HG03060 (cell line): ENCODE data around the gene PLEKHG7.

Experiments
- ATAC-seq: cut with Tn5 transposase; IDR thresholded peaks from one replicate; pipeline ENCODE4 v1.9.1; 2021; ENCODE audit warnings: low read depth, moderate number of reproducible peaks; ENCODE audit not compliant: unreplicated experiment

The PLEKHG7 gene

DNA sequence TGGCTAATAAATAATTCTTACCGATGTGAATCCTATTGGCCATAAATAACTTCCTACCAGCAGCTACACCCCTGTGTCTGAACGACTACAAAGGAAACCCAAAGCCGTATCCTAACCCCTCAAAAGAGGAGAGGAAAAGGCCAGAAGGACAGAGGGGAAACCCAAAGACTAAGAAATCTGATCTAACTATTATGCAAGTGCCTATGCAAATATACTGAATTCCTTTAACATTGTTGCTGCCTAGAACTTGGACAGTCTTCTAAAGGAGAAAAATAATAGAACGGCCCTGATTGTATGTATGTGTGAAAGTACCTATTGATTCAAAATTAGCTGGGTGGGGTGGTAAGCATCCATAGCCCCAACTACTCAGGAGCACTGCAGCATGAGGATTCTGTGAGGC, 997 bp downstream of the PLEKHG7 start:
- ATAC-seq = no peak

DNA sequence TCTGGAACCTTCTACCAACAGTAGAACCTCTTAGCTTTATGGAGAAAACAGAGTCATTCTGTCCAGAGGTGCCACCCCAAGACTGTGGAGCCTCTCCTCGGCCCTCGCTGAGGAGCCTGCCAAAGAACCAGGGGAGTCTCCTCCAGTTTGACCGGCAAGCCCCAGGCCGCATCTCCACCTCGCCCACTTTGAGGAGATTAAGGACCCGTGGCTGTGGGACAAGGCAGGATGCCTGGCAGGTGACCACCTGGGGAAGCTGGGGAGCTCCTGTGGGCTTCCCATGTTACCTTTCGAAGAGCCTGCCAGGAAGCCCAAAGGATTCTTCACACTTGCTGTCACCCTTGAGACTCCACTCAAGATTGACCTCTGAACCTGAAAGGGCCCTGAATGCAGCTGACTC, 3.8 kb downstream of the PLEKHG7 start:
- no peak for ATAC-seq

DNA sequence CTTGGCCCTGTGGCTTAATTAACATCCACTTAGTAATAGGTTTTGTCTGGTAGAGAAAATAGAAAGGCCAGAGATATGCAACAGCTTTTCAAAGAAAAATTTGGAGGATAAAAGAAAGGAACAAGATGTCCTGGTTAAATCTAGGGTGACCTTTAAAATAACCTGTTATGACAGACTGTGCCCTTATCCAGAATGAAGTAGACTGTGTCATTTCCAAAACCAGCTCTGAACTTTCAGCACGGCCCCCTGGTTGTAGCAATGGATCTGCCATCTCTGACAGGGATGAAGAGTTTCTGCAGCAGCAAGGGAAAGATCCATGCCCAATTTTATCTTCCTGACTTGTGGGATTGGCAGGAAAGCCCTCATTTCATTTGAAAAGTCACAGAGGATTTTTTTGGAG, 5.1 kb downstream of the PLEKHG7 start:
- ATAC-seq = no peak

DNA sequence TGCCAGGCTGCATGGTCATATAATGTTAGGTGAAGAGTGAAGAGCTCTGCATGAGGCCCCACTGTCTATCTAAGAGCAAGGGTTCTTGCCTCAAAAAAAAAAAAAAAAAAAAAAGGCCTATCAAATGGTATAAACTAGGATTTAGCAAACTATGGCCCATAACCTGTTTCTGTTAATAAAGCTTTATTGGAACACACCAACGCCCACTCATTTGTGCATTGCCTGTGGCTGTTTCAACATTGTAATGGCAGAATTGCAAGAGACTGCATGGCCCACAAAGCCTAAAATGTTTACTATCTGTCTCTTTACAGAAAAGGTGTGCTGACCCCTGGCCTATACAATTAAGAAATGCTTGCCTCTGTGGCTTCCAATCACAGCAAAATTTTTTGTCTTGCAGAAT, 12.8 kb downstream of the PLEKHG7 start:
- ATAC-seq = no peak

DNA sequence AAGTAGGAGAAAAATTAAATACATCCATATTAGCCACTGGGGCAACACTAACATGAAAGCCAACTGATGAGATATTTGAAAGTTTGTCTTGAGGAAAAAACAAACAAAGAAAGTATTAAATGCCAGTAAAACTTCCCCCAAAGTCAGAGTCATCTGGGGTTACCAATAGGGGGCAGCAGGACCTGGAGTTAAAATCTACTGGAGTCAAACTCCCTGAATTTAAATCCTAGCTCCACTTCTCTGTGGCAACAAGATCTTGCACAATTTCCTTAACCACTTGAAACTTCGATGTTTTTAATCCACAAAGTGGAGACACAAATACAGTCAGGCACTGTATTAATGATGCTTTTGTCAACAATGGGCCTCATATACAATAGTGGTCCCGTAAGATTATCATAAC, 14.4 kb downstream of the PLEKHG7 start:
- ATAC-seq = no peak

DNA sequence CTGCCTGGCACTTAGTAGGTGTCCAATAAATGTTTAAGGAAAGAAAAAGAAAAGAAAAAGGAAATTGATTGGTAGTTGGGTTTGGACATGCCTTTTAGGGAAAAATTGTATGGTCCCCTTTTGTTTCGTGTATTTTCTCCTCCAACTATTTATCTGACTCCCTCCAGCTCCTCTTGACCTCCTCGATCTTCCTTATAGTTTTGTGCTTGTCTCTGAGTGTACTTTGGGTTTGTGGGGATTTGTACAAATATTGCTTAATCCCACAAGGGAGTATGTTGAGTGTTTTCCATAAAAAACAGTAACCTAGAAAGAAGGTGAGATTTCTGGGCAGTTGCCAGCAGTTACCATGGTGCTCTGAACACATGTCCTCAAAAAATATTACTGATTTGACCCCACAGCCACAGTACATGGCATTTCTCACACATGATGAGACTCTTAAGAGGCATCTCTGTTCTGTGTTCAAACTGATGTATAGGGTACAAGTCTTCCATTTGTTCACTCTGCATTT, 15.7 kb downstream of the PLEKHG7 start:
- ATAC-seq = no peak

DNA sequence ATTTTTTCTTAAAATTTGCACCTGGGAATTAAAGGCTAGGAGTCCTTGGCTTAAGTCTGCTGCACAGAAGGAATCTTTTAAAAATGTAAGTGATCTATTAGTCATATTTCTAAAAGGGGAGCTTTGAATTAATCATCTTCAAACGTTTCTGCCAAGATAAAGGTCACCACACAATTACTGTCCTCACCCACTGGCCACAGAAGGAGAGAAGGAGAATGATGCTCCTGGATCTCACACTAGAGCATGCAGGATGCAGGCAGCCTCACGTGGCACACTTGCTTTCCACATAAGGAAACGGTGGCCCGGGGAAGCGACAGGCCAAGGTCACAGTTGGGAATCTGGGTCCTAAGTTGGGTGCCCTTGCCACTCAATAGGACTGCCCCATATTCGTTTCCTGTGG, 16.9 kb downstream of the PLEKHG7 start:
- ATAC-seq = no peak

DNA sequence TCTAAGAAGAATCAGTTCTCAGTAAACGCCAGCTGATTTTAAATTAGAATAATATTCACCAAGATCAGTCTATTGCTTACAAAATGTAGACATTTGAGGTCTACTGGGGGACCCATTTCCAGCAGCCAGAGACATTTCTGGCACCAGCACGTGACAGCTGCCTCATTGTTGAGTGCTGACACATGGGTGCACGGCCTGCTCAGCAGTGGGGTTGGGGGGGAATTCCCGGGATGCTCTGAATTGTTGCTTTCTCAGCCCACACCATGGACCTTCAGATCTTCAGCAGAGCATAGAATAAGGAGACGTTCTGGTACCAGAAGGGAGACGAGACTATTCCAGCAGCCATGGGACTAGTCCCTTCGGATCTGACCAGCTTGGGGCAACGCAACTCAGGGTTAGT, 18.3 kb downstream of the PLEKHG7 start:
- ATAC-seq = no peak

DNA sequence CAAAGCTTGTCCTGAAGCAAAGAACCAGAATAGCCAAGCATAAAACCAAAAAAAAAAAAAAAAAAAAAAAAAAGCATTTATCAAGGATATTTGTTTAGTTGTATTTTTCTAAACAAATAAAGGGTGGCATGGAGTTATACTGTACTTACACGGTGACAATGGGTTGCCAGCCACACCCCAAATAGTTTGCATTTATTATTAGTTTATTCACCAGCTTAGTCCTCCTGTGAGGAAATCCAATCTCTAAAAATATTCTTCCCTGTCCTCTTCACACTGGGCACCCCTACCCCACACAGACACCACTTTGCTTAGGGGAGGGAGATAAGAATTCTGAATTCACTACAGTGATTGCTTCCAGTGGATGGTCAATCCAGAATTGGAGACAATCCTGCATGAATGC, 18.9 kb downstream of the PLEKHG7 start:
- no peak for ATAC-seq

DNA sequence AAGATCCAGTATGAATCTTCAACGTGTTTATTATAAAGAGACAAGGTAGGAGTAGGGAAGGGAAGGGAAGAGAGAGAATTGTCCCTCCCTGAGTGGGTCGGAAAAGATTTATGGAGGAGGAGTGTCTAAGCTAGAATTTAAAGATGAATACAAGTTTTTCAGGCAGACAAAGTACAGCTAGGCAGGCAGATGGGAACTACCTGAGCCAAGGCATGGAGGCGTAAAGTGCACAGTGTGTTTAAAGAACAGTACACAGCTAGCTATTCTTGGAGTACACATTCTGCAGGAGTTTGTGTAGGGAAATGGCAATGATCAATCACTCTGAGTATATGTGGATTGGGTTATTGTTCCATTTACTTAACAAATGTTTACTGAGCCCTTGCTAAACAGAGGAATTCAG, 20.1 kb downstream of the PLEKHG7 start:
- ATAC-seq = no peak

DNA sequence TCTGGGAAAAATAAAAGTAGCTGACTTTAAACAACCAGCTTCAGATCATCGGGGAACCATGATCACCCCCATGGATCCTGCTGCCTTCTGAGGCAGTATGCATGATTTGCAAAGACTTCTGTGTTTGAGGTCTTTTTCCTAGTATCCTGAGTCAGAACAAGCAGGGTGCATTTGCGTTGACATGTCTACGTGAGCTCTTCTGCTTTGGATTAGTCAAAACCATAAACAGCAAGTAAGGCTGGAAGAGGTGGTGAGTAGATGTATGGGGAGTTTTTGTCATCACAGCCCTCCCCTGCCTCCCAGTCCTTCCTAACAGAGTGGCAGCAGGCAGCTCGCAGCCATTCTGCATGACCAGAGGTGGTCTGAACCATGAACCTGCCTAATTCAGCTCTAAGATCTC, 24.1 kb downstream of the PLEKHG7 start:
- no peak for ATAC-seq

DNA sequence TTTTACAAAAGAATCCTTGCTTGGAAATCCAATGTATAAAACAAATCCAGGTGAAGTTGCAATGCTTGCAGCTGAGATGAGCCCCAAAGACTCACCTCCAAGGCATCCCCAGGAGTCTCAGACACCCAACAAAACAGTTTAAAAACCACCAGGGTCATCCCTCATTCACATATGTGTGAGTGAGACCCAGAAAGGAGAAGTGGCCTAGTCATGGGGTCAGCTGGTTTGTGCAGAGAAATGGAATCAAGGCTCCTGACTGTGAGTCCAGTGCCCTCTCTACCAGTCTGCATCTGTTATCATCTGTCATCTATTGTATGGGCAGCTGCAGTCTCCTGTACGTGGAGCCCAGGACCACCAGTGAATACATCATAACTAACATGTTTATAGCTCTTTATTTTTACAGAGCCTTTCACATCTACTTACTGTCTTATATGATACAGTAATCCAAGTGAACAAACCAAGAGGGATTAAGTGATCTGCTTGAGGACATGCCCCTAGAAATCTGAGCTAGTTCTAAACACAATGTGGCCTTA, 27.1 kb downstream of the PLEKHG7 start:
- ATAC-seq = no peak

DNA sequence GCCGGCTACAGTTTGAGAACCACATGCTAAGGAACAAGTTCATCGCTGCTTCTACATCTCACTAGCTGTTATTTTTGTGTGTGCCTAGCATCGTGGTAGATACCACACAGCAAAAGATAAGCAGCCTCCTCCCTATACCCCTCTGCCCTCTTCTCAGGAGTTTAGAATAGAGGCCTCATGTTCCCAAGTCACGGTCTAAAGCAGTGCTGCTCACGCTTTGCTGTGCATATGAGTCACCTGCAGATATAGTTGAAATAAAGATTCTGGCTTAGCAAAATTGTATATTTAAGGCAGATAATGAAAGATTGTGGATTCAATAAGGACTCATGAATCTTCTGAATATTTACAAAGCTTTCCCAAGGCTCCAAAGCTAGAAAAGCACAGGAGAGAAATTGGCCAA, 28.0 kb downstream of the PLEKHG7 start:
- ATAC-seq = no peak

DNA sequence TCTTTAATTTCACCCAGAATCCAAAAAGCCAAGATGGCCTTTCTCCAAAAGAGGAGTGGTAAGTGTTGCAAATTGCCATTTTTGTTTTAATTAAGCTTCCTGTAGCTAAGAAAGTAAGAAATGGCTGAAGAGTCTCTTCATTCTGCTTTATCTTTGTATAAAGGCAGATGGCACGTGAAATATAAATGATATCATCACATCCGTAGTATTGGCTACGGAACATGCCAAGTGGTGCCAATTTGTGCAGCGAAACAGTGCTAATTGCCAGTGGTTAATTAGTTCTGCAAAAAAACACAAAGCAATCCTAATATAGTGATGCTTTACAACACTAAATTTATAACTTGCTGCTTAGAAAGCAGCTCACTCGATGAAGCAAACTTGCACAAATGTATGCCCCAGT, 29.4 kb downstream of the PLEKHG7 start:
- no peak for ATAC-seq

DNA sequence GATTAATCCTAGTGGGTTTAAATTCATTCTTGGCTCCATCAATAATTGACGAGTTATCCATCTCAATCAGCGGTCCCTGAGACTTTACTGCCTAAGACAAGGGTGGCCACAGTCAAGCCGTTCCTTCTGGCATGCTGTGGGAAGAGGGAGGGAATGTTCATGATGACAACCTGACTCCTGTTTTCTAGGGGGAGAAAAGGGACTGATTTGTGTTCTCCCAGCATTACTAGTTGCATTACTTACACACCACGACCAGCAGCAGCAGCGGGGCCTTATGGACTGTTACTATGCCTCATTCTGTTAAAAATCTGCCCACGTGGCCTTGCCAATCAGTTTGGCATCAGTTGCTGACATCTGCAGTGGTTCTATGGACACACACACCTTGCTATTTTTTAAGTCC, 29.9 kb downstream of the PLEKHG7 start:
- ATAC-seq = no peak

DNA sequence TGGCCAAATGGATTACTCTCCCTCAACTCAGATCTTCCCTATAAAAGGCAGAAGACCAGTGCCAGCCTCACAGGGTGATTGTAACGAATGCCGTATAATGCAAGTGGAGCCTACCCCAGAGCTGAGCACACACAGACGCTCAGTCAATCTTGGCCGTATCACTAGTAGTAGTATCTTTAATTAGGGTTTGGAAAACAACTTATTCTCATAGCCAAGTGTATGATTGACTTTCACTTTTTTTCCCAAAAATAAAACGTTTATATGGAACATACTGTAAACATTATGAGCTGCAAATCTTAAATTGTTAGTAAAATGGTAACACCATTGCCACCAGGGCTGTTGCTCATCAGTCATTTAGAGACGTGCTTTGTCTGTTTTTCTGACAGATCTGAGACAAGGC, 30.4 kb downstream of the PLEKHG7 start:
- no peak for ATAC-seq

DNA sequence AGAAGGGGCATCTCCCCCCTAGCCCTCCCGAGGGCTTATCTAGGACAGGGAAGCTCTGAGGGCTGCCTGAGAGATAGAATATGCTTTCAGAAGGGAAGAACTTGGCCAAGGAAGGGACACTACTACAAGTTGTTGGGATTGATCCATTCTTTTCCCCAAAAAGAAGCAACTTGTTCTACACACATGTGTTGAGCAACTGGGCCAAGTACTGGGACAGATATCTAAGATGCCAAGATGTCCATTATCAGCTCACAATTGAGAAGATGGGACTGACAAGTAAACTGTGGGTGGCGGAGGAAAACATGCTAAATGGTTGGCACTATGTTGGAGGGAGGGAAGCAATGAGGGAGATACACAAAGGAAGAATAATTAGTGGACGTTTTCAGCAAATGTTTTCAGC, 30.9 kb downstream of the PLEKHG7 start:
- ATAC-seq = no peak

DNA sequence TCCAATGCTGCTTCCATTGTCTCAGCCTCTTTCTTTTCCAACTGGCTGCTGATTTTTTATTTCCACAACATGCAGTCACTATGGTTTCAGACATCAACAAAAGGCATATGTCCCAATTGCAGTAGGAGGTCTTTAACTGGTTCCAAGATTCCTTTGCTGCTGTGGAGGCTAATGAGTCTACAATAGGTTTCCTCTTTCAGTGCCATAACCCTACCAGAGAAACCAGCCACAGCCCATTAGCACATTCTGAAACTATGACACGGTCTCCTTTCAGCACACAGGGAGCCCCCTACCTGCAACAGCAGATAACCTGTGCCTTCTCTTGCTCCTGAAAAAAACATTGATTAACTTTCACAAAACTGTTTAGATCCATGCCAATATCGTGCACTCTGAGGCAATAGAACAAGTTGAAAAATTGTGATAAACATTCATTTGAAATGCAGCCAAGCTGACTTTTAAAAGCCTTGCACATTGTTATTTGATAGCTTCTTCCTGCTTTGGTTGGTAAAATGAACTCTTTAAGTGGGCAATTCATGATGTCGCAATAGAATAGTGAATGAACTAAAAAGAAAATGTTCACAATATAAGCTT, 32.4 kb downstream of the PLEKHG7 start:
- peak; percentile 69 for ATAC-seq

DNA sequence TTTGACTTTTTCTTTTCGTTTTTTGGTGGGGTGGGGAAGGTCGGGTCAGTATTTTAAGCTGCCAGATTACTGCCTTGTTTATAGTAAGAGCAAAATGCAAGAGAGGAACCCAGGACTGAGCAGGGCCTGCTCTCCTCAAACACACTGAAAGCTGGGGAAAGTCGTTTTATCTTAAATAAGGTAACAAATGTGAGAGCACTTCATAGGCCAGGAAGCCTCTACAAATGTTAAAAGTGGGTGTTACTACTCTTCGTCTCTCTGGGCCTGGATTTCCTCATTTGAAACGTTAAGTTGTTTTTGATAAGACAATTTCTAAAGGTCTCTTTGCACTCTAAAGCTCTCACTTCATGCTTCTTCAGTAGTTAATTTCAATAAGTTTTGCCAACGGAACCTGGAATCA, 33.8 kb downstream of the PLEKHG7 start:
- no peak for ATAC-seq

DNA sequence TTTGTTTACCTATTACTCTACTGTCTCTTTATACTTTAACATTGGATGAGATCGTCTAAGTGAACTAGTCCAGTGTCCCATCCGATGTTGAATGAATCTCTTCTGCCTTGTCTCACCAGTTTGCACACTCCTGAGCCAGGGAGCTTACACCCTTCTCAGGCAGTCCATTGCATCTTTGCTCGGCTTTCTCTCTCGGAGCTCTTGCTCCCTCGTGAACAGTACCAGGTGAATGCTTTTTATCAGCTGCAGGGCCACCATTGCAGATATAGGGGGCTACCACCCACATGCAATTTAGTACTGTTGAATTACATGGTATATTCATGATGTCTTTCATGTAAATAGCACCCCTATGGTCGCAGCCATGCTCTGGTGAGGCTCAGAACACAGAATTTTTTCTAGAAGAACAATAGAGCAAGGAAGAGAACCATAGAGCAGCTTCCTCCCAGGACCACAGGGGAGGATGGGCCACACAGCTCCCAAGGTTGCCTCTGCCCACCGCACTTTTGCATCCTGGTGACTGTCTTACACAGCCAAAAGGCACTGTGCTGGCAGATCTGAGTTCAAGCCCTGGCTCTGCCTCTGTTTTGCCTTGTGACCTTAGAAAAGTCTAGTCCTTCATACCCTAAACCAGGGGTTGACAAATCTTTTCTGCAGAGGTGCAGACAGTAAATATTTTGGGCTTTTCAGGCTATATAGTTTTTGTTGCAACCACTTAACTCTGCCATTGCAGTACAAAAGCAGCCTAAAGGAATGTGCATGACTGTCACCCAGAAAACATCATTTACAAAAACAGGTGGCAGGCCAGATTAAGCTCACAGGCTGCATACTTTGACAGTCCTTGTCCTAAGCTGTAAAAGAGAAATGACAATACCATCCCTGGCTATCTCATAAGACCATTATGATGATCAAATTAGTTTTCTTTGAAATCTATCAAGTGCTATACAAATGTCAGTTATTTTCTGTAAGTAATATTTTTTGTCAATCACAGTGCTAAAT, 35.4 kb downstream of the PLEKHG7 start:
- ATAC-seq = no peak

DNA sequence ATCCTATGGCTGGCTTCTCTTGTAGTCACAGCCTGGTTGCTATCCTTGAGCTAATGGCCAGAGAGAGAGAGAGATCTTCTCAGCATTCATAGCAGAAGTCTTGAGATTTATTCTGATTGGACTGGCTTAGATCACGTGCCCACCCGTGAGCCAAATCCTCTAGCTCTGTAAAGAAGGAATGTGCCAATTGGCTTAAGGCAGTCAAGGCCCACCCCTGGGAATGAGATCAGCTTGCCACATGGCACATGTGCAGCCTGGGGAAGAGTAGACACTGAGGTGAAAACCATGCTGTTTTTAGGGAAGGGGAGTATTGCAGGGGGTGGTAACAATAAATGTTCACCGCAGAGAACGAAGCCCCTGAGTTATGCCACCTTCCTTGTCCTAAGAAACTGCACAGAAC, 36.3 kb downstream of the PLEKHG7 start:
- no peak for ATAC-seq

DNA sequence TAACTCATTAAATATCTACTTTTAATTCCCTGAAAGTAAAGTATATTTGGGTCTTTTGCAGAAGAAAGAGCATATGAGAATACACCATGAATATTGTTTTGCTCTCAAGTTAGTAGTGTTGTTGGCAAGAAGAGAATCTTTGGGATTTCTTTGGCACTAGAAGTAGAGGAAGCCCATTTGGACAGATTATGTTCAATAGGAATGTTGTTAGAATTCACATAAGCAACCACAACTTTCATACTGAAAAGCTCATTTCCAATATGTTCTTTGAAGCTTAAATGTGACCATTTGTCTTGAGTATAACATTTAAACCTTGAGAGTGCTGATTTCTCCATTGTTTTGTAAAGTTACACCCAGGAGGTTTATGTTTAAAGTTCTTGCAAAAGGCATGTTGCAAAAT, 37.6 kb downstream of the PLEKHG7 start:
- no peak for ATAC-seq
